GM18951 (cell line): ENCODE results near the gene ARSG.
"Not testable (repeated sequence)": the region's sequence is repeated elsewhere in the genome, so short reads cannot be mapped to it uniquely, and the experiment has no call there.

Experiments
- POLR2A ChIP-seq: IDR thresholded peaks from 4 replicates; pipeline ENCODE4 v1.6.1; 2011; ENCODE audit warnings: mild to moderate bottlenecking; ENCODE audit not compliant: insufficient read length, insufficient read depth; ENCODE audit errors: extremely low read depth
- in situ Hi-C: fragments of 300-500 bp; cut with MboI; formaldehyde crosslinking; loops from one replicate; pipeline ENCODE4 v1.12.0; 2022; ENCODE audit warnings: low sequenced_read_pairs, mixed read lengths, inconsistent platforms; ENCODE audit not compliant: unreplicated experiment

The ARSG gene

DNA sequence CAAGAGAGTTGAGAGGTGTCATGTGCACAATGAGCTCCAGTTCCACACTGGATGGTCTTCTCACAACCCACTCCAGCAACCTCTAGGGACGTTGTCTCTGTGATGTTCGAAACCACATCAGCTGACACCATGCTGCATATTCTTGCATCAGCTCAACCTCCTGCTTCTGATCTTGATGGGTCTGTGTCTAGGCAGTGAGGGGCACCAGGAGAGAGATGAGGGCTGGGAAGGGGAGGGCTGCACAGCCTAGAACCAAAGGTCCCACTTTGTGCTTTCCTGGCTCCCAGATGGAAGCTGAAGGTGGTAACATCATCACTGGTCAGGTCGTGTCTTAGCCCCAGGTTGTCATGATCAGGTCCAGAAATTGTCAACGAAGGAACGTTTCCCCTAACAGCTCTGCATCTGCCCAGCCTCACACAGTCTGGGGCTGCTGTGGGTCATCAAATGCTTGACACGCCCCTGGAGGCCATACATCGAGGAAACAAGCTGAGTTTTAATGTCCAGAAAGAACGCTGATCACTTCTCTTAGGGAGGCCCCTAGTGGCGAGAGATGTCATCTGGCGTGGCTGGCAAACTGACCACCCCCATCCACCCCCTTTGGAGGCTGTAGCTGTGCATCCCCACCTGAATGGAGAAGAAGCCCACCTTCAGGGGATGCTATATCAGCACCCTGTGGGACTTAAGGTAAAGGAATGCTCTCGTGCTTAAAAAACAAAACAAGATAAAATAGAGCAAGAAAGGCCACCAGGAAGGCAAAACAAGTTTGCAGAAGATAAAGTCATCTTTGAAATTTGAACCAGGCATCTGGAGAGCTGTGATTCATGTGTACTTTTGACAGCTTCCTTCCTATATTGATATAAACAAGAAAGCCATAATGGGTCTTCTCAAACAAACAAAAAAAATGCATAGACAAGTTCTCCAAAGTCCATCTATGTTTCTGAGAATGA lies 107.7 kb downstream of the ARSG start:
- no peak for TF ChIP-seq POLR2A
- in situ Hi-C loops: no loop called here

DNA sequence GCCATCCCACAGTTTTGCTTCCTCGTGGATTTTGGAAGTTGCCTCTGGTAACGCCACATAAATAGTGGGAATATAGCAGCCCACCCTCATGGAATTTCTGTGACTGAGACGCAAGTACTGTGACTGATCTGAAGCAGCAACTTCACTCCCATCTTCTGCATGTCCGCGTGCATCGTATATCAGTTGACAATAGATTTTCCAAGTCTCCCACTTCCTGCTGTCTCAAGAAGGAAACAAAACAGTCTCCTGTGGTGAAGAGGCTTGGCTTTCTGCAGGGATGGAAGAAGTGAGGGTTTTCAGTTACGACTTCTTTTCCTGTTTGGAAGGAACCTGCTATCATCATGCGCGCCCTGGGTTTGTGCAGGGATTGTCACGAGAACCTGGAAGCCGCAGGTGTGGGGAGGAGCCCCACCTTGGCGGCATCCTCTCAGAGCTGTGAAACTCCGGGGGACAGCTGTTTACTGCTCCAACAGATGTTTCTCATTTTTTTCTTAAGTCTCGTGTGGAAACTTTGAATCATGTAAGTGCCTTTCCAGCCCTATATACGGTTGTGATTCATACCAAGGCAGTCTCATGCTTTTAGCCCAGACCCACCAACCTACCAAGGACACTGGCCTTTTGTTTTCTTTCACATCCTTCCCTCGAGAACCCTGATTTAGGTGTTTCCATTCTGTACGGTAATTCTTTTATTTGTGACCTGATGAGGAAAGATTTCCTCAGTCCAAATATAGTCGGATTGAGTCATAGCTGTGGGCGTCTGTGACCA lies 108.5 kb downstream of the ARSG start:
- in situ Hi-C loops: no loop called here
- TF ChIP-seq POLR2A: no peak

DNA sequence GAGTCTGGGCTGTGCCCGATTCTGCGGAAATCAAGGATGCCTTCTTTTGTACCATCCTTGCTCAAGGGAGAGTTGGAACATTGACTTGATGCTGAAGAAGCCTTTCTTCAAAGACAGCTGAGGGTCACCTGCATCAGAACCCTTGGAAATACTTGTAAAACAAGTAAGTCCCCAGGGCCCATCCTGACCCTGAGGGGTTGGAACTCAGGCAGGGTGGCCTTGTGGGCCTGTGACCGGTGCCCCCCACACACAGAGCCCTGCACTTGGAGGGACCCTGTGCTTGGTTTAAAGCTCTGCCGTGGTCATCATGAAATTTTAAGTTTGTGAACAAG lies 109.1 kb downstream of the ARSG start:
- no peak for TF ChIP-seq POLR2A
- in situ Hi-C loops: no loop called here

DNA sequence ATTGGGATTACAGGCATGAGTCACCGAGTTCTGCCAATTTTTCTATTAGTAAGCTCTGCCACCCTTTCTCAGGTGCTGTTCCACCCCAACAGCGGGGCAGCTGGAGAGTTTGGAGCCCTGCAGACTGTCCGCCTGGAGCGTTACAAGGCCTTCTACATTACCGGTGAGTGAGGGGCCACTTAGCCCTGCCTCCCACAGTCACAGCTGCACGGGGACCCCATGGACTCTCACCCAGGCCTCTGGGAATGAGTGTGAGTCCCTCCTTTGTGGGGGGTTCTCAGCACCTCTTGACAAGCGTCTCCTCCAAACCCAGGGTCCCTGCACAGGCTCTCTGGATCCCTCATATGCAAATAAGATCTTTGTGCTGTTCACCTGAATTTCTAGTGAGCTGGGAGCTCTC lies 110.0 kb downstream of the ARSG start:
- in situ Hi-C loops: no loop called here
- no peak for TF ChIP-seq POLR2A

DNA sequence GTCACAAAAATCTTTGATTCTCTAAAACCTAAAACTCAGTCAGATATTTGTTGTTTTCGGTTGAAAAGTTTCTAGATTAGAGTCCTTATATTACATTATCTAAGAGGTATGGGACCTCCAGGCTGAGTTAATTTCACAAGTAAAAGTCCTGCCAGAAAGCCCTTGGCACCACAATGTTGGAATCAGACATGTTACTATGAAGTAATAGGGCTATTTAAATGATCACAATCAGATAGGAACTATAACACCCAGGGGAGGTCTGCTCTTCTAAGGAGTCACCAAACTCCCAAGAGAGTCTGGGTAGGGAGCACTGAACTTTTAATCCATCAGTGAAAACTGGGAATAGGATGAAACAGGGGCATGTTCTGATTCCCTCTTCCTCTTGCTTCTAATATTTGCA lies 111.8 kb downstream of the ARSG start:
- in situ Hi-C loops: no loop called here
- no peak for TF ChIP-seq POLR2A

DNA sequence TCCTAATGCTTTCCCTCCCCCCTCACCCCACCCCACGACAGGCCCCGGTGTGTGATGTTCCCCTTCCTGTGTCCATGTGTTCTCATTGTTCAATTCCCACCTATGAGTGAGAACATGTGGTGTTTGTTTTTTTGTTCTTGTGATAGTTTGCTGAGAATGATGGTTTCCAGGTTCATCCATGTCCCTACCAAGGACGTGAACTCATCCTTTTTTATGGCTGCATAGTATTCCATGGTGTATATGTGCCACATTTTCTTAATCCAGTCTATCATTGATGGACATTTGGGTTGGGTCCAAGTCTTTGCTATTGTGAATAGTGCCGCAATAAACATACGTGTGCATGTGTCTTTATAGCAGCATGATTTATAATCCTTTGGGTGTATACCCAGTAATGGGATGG lies 112.5 kb downstream of the ARSG start:
- in situ Hi-C loops: not testable (repeated sequence)

DNA sequence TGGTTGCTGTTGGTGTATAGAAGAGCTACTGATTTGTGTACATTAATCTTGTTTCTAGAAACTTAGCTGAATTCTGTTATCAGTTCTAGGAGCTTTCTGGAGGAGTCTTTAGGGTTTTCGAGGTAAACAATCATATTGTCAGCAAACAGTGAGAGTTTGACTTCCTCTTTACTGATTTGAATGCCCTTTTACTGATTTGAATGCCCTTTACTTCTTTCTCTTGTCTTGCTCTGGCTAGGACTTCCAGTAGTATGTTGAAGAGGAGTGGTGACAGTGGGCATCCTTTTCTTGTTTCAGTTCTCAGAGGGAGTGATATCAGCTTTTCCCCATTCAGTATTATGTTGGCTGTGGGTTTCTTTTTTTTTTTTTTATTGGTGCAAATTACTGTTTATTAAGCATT lies 116.4 kb downstream of the ARSG start:
- in situ Hi-C loops: not testable (repeated sequence)

DNA sequence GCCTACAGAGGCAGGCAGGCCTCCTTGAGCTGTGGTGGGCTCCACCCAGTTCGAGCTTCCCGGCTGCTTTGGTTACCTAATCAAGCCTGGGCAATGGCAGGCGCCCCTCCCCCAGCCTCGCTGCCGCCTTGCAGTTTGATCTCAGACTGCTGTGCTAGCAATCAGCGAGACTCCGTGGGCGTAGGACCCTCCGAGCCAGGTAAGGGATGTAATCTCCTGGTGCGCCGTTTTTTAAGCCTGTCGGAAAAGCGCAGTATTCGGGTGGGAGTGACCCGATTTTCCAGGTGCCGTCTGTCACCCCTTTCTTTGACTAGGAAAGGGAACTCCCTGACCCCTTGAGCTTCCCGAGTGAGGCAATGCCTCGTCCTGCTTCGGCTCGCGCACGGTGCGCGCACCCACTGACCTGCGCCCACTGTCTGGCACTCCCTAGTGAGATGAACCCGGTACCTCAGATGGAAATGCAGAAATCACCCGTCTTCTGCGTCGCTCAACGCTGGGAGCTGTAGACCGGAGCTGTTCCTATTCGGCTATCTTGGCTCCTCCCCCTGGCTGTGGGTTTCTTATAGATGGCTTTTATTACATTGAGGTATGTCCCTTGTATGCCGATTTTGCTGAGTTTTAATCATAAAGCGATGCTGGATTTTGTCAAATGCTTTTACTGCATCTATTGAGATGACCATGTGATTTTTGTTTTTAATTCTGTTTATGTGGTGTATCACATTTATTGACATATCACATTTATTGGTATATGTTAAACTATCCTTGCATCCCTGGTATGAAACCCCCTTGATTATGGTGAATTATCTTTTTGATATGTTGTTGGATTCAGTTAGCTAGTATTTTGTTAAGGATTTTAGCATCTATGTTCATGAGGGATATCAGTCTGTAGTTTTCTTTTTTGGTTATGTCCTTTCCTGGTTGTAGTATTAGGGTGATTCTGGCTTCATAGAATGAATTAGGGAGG lies 122.6 kb downstream of the ARSG start:
- in situ Hi-C loops: not testable (repeated sequence)

DNA sequence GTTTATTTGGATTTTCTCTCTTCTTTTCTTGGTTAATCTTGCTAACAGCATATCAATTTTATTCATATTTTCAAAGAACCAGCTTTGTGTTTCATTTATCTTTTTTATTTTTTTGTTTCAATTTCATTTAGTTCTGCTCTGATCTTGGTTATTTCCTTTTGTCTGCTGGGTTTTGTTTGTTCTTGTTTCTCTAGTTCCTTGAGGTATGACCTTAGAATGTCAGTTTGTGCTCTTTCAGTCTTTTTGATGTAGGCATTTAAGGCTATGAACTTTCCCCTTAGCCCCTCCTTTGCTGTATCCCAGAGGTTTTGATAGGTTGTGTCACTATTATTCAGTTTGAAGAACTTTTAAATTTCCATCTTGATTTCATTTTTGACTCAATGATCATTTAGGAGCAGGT lies 123.6 kb downstream of the ARSG start:
- in situ Hi-C loops: not testable (repeated sequence)

DNA sequence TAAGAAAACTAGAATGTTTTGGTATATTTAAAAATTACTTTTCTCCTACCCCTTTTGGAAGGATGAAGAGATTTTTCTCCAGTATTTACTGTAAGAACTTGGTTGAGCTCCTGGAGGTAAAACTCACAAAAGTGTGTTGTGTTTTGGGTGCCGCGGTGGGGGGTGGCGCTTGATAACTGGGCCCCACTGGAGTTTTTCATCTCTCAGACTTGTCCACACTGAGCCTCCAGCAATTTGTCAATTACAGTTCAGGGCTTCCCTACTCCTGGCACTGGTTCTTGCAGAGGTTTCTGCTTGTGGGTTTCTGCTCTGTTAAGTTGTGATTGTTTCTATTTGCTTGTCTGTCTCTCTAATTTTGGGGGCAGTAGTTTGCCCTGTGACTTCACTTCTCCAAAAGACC lies 126.0 kb downstream of the ARSG start:
- in situ Hi-C loops: no loop called here
- TF ChIP-seq POLR2A: no peak

DNA sequence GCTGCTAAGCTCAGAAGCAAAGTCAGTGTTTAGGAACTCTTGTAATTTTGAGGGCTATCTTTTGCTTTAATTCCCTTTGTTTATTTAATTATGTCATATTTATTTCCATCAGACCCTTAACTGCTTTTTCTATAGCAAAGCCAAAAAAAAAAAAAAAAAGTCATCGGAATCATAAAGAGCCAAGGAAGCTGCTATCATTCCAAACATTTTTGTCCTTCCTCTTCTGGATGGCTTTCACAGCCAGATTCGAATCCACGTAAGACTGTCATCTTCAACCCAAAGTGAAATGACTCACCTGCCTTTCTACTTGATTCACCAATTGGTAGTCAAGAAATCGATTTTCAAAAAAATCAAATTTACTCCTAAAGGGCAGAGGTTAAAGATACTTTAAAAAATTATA lies 127.6 kb downstream of the ARSG start:
- in situ Hi-C loops: no loop called here
- no peak for TF ChIP-seq POLR2A

DNA sequence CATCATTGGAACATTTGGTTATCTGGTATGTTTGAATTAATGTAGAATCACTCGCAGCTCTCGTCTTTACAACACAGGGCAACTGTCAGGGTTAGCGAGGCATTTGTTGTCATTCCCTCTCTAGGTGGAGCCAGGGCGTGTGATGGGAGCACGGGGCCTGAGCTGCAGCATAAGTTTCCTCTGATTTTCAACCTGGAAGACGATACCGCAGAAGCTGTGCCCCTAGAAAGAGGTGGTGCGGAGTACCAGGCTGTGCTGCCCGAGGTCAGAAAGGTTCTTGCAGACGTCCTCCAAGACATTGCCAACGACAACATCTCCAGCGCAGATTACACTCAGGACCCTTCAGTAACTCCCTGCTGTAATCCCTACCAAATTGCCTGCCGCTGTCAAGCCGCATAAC lies 128.8 kb downstream of the ARSG start:
- TF ChIP-seq POLR2A: no peak
- in situ Hi-C loops: no loop called here

DNA sequence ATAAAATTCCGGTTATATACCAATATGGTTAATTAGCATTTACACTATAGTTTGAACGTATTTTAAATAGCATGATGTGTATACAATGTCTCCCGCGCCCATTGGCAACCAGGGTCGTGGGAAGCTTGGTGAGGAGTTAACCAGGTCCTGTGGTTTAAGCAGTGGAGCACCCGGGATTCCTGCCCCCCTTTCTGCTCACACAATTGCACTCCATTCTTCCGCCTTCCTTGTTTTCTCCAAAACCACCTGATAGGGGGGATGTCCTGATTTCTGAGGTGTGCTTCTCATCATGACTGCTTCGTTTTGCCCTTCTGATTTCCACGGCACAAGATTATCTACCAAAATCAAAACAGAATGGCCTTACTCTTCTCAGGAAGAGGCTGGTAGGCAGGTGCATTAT lies 130.2 kb downstream of the ARSG start:
- in situ Hi-C loops: no loop called here
- TF ChIP-seq POLR2A: no peak
